ENCODE measurements around the gene STIM1. TPM values are rescaled to one million over a fixed set of nuclear protein-coding genes. Genes with fewer than 3 reads are reported as not detected.
A peak's percentile ranks its signal among the peaks of the same experiment; 100 is the strongest.

The STIM1 gene
- total RNA-seq, 1 experiment from 2014 or later, result 93.6 TPM

DNA sequence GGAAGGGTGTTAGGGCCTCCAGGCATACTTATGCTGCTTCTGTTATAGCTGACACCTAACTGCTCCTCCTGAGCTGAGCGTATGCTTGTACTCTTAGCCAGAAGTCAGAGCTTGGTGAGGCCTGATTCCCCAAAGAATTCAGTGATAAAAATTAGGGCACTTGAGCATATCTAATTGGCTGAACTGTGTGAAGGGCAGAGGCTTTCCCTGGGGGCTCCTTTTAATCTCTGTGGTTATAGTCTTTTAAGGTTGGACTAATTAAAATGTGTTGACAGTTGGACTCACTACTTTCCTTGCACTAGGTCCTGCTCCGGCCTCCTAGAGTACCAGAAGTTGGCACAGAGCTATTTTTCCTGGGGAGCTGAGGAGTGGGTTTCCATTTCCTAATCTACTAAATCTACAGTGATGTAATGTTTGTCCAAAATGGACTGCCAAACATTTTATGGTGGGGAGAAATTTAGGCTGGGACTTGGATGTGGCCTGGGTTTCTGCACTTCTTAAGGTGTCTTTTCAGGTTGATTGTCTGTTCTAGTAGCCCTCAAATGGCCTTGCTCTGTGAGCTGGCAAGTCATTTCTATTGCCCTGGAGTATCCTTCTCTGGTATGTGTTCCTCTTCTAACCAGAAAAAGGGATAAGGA is 18.4 kb downstream of the STIM1 start:
- H3K4me3 ChIP-seq (ENCODE audit: low read depth in 2 of 2, low read length in 2 of 2), result no peak overlapping the region
- no peak overlapping the region for H3K27ac ChIP-seq (ENCODE audit: low read length)
- peak; percentile 31; the same call in 1 of the 2 replicates for ATAC-seq
- H3K9me3 ChIP-seq (ENCODE audit: control insufficient read depth, insufficient read depth, low read depth, low read length), result no peaks in the 10 kb centered on the region
- no peaks in the 10 kb centered on the region for H3K36me3 ChIP-seq (ENCODE audit: control insufficient read depth, insufficient read depth, low read length)
- TF ChIP-seq POLR2AphosphoS5 (IDR thresholded peaks at IDR 0.05; ENCODE audit: low read depth, low read length) (no peak), SIN3A (IDR thresholded peaks at IDR 0.05; ENCODE audit: borderline replicate concordance, insufficient read depth, low read depth, low read length) (no peak)
- TF ChIP-seq, protein P1, sequence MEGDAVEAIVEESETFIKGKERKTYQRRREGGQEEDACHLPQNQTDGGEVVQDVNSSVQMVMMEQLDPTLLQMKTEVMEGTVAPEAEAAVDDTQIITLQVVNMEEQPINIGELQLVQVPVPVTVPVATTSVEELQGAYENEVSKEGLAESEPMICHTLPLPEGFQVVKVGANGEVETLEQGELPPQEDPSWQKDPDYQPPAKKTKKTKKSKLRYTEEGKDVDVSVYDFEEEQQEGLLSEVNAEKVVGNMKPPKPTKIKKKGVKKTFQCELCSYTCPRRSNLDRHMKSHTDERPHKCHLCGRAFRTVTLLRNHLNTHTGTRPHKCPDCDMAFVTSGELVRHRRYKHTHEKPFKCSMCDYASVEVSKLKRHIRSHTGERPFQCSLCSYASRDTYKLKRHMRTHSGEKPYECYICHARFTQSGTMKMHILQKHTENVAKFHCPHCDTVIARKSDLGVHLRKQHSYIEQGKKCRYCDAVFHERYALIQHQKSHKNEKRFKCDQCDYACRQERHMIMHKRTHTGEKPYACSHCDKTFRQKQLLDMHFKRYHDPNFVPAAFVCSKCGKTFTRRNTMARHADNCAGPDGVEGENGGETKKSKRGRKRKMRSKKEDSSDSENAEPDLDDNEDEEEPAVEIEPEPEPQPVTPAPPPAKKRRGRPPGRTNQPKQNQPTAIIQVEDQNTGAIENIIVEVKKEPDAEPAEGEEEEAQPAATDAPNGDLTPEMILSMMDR (IDR thresholded peaks at IDR 0.05), result no peak
- H3K4me1 ChIP-seq (ENCODE audit: control insufficient read depth, insufficient read depth, low read length), result peaks cover 17% of the 10 kb centered on the region
- in situ Hi-C loops (cut with HindIII; ENCODE audit: low pct_unique_long_range_greater_than_20kb, low sequenced_read_pairs) (no loop called here), intact Hi-C loops (cut with micrococcal nuclease; ENCODE audit: unreplicated experiment) (no loop called here)
- no peaks in the 10 kb centered on the region for H3K27me3 ChIP-seq (ENCODE audit: control insufficient read depth, insufficient read depth, low read length)
- no TSS peak for BruUV-seq (replicated peaks)
- ChIA-PET POLR2A (no interaction called here), CTCF (interaction anchor here (0.7 to 2.4 kb wide), 3 partner anchors 14 to 24 kb away, joined by 3 to 10 read pairs (median 9); partner anchors contain the start of gene STIM1)
- no peak for DNase-seq (ENCODE audit: low read depth, low spot score)

DNA sequence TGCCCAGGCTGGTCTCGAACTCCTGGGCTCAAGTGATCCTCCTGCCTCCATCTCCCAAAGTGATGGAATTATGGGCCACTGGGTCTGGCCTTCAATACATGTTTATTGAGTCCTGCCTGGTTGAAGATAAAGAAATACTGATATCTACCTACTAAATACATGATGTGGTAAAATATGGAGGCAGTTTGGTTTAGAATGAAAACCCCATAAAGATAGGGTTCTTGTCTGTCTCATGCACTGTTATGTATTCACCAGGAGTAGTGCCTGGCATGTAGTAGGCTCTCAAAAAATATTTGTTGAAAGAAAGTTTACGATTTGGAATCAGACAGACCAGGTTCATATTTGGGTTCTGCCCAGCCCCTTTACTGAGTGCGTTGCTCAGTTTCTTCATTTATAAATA is 21.1 kb downstream of the STIM1 start:
- ChIA-PET POLR2A (no interaction called here), CTCF (no interaction called here)
- intact Hi-C loops (cut with micrococcal nuclease; ENCODE audit: unreplicated experiment) (no loop called here), in situ Hi-C loops (cut with HindIII; ENCODE audit: low pct_unique_long_range_greater_than_20kb, low sequenced_read_pairs) (no loop called here)
- Histone ChIP-seq H3K36me3 (ENCODE audit: control insufficient read depth, insufficient read depth, low read length) (no peaks in the 10 kb centered on the region), H3K27me3 (ENCODE audit: control insufficient read depth, insufficient read depth, low read length) (no peaks in the 10 kb centered on the region), H3K9me3 (ENCODE audit: control insufficient read depth, insufficient read depth, low read depth, low read length) (no peaks in the 10 kb centered on the region), H3K4me3 (ENCODE audit: low read depth in 2 of 2, low read length in 2 of 2) (no peak overlapping the region), H3K27ac (ENCODE audit: low read length) (no peak overlapping the region), H3K4me1 (ENCODE audit: control insufficient read depth, insufficient read depth, low read length) (peaks cover 36% of the 10 kb centered on the region)
- ATAC-seq (no peak), DNase-seq (ENCODE audit: low read depth, low spot score) (no peak)
- no TSS peak for BruUV-seq (replicated peaks)
- TF ChIP-seq, protein P2, sequence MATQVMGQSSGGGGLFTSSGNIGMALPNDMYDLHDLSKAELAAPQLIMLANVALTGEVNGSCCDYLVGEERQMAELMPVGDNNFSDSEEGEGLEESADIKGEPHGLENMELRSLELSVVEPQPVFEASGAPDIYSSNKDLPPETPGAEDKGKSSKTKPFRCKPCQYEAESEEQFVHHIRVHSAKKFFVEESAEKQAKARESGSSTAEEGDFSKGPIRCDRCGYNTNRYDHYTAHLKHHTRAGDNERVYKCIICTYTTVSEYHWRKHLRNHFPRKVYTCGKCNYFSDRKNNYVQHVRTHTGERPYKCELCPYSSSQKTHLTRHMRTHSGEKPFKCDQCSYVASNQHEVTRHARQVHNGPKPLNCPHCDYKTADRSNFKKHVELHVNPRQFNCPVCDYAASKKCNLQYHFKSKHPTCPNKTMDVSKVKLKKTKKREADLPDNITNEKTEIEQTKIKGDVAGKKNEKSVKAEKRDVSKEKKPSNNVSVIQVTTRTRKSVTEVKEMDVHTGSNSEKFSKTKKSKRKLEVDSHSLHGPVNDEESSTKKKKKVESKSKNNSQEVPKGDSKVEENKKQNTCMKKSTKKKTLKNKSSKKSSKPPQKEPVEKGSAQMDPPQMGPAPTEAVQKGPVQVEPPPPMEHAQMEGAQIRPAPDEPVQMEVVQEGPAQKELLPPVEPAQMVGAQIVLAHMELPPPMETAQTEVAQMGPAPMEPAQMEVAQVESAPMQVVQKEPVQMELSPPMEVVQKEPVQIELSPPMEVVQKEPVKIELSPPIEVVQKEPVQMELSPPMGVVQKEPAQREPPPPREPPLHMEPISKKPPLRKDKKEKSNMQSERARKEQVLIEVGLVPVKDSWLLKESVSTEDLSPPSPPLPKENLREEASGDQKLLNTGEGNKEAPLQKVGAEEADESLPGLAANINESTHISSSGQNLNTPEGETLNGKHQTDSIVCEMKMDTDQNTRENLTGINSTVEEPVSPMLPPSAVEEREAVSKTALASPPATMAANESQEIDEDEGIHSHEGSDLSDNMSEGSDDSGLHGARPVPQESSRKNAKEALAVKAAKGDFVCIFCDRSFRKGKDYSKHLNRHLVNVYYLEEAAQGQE (IDR thresholded peaks at IDR 0.05; ENCODE audit: insufficient read depth in 1 of 2, low read depth in 2 of 2, low read length in 1 of 2), result no peak
- TF ChIP-seq TCF7L2 (IDR thresholded peaks at IDR 0.05; ENCODE audit: low read depth, low read length), result no peak
- TF ChIP-seq, protein P1 (IDR thresholded peaks at IDR 0.05), result no peak
- TF ChIP-seq POLR2AphosphoS5 (IDR thresholded peaks at IDR 0.05; ENCODE audit: low read depth, low read length), result no peak
- no peak for TF ChIP-seq SIN3A (IDR thresholded peaks at IDR 0.05; ENCODE audit: borderline replicate concordance, insufficient read depth, low read depth, low read length)

All from Panc1 (cell line).